Measurements from ENCODE around the gene LBX2. TPM values are rescaled to one million over a fixed set of nuclear protein-coding genes. Genes with fewer than 3 reads are reported as not detected.

LBX2 gene
- total and polyA plus RNA-seq, 4 donors = 0.63 to 1.9 (median 1.1) TPM

- H3K27ac ChIP-seq (ENCODE audit: low read depth in 1 of 2, low read length in 1 of 2) = no peak overlapping the region
- peaks cover 5 to 16% (median 9%) of the 10 kb centered on the region in 4 donors for H3K36me3 ChIP-seq (ENCODE audit: control insufficient read depth in 4 of 4, insufficient read depth in 4 of 4, low read length in 4 of 4)
- H3K4me3 ChIP-seq = no peak overlapping the region
- no peak for ATAC-seq (ENCODE audit: insufficient read depth, low FRiP score)
- no peak for DNase-seq
- H3K27me3 ChIP-seq (ENCODE audit: control insufficient read depth in 3 of 3, insufficient read depth in 3 of 3, low read length in 2 of 3) = no peaks in the 10 kb centered on the region
- H3K9me3 ChIP-seq (ENCODE audit: control insufficient read depth in 4 of 4, insufficient read depth in 3 of 4, low read length in 3 of 4) = no peaks in the 10 kb centered on the region
- H3K4me1 ChIP-seq (ENCODE audit: control insufficient read depth in 5 of 5, insufficient read depth in 5 of 5, low read length in 5 of 5) = no peaks in the 10 kb centered on the region
- no peak for TF ChIP-seq CTCF (IDR thresholded peaks at IDR 0.05; ENCODE audit: control extremely low read depth, extremely low read depth)
- WGBS, 2 donors = 75 to 85% methylated on average over 4 of the region's 4 CpGs
- H3K9ac ChIP-seq (ENCODE audit: insufficient read depth in 1 of 2, low read length in 2 of 2) = no peak overlapping the region
Observed at GRCh38 chr2:74537140-74537539, 37.7 kb upstream of the LBX2 start.

GRCh38 chr2:74536166-74536950, 37.0 kb upstream of the LBX2 start:
- Histone ChIP-seq H3K9ac (ENCODE audit: insufficient read depth in 1 of 2, low read length in 2 of 2) (no peak overlapping the region), H3K27me3 (ENCODE audit: control insufficient read depth in 3 of 3, insufficient read depth in 3 of 3, low read length in 2 of 3) (no peaks in the 10 kb centered on the region), H3K27ac (ENCODE audit: low read depth in 1 of 2, low read length in 1 of 2) (no peak overlapping the region), H3K4me3 (no peak overlapping the region), H3K9me3 (ENCODE audit: control insufficient read depth in 4 of 4, insufficient read depth in 3 of 4, low read length in 3 of 4) (no peaks in the 10 kb centered on the region), H3K36me3 (ENCODE audit: control insufficient read depth in 4 of 4, insufficient read depth in 4 of 4, low read length in 4 of 4) (peaks cover 5 to 23% (median 12%) of the 10 kb centered on the region in 4 donors), H3K4me1 (ENCODE audit: control insufficient read depth in 5 of 5, insufficient read depth in 5 of 5, low read length in 5 of 5) (peaks cover 0 to 2% (median 0%) of the 10 kb centered on the region in 5 donors)
- WGBS, 2 donors = 87 to 92% methylated on average over 22 to 23 of the region's 23 CpGs
- ATAC-seq (ENCODE audit: insufficient read depth, low FRiP score) = no peak
- DNase-seq = no peak
- TF ChIP-seq CTCF (IDR thresholded peaks at IDR 0.05; ENCODE audit: control extremely low read depth, extremely low read depth) = no peak

GRCh38 chr2:74535440-74535965, 36.1 kb upstream of the LBX2 start:
- Histone ChIP-seq H3K9ac (ENCODE audit: insufficient read depth in 1 of 2, low read length in 2 of 2) (no peak overlapping the region), H3K27ac (ENCODE audit: low read depth in 1 of 2, low read length in 1 of 2) (no peak overlapping the region), H3K36me3 (ENCODE audit: control insufficient read depth in 4 of 4, insufficient read depth in 4 of 4, low read length in 4 of 4) (peaks cover 5 to 23% (median 12%) of the 10 kb centered on the region in 4 donors), H3K4me3 (no peak overlapping the region), H3K4me1 (ENCODE audit: control insufficient read depth in 5 of 5, insufficient read depth in 5 of 5, low read length in 5 of 5) (peaks cover 0 to 11% (median 5%) of the 10 kb centered on the region in 5 donors), H3K9me3 (ENCODE audit: control insufficient read depth in 4 of 4, insufficient read depth in 3 of 4, low read length in 3 of 4) (no peaks in the 10 kb centered on the region), H3K27me3 (ENCODE audit: control insufficient read depth in 3 of 3, insufficient read depth in 3 of 3, low read length in 2 of 3) (no peaks in the 10 kb centered on the region)
- ATAC-seq (ENCODE audit: insufficient read depth, low FRiP score) = no peak
- DNase-seq = no peak
- no peak for TF ChIP-seq CTCF (IDR thresholded peaks at IDR 0.05; ENCODE audit: control extremely low read depth, extremely low read depth)
- 92 to 94% methylated on average over 10 of the region's 10 CpGs for WGBS, 2 donors

Data from lung (tissue), 12 donors.